Psoas muscle (tissue), 8 donors: ENCODE measurements around the gene MSH2. TPM values are rescaled to one million over a fixed set of nuclear protein-coding genes. Genes with fewer than 3 reads are reported as not detected.

Experiments used
- ATAC-seq, 4 donors: fragments of 200-7000 bp; cut with Tn5 transposase; one replicate each; pipeline ENCODE4 v1.9.1; 2020; ENCODE audit warnings: moderate library complexity in 3 of 4, mild to moderate bottlenecking in 2 of 4
- DNase-seq, 2 donors: peaks; one replicate each; pipeline ENCODE4 v3.0.0-alpha.2; 2020
- H3K27ac ChIP-seq: fragments of 200-600 bp; one replicate; pipeline ENCODE4 v1.8.0; 2022
- H3K27me3 ChIP-seq, 3 donors: fragments of 200-600 bp in 1 of 3; one replicate each; pipeline versions ENCODE4 v1.6.1 to v1.8.0; 2013 to 2022; ENCODE audit warnings: low read length in 2 of 3, mild to moderate bottlenecking in 2 of 3, moderate library complexity in 1 of 3; ENCODE audit not compliant: insufficient read depth in 3 of 3
- H3K36me3 ChIP-seq, 2 donors: fragments of 200-600 bp in 1 of 2; one replicate each; pipeline versions ENCODE4 v1.6.1 to v1.8.0; 2013 to 2022; ENCODE audit warnings: low read depth in 1 of 2, mild to moderate bottlenecking in 1 of 2, moderate library complexity in 1 of 2; ENCODE audit not compliant: insufficient read depth in 1 of 2
- H3K4me1 ChIP-seq: fragments of 200-600 bp; one replicate; pipeline ENCODE4 v1.8.0; 2022
- H3K4me3 ChIP-seq: fragments of 200-600 bp; one replicate; pipeline ENCODE4 v1.8.0; 2022; ENCODE audit warnings: mild to moderate bottlenecking
- H3K9me3 ChIP-seq: fragments of 200-600 bp; one replicate; pipeline ENCODE4 v1.8.0; 2022
- WGBS, 3 donors: extraction: QIAGEN DNeasy Blood & Tissue Kit; methylation state at CpG; one replicate each; pipeline versions ENCODE4 v1.1.6 to v1.1.7; 2013; 5-methylcytosine and 5-hydroxymethylcytosine counted together
- intact Hi-C, 2 donors: fragments of 100-400 bp; cut with DNase I; formaldehyde crosslinking; loops; one replicate each; pipeline versions ENCODE4 v1.11.0 to v1.14.2; 2022
- polyA plus RNA-seq, 3 donors: library from polyadenylated mRNA; stranded (reverse); fragments of 200-250 nt; gene quantifications; one replicate each; pipeline ENCODE4 v1.2.3, GENCODE V29; 2013
- total RNA-seq, 4 donors: library from RNA; stranded (reverse); fragmentation: NEBNext Ultra II Directional in 2 of 4; extraction: Animal tissue kit (Norgen Biotek cat#: 25700) in 2 of 4; gene quantifications; one replicate each; pipeline versions ENCODE4 v1.2.1 to v1.2.4, GENCODE V29; 2021 to 2023
- TF ChIP-seq, protein P1 (sequence below): fragments of 200-600 bp; IDR thresholded peaks from one replicate; pipeline ENCODE4 v1.8.0; 2022; ENCODE audit warnings: antibody characterized with exemption
- donor health status: healthy with polysubstance abuse.
- donor health status: DM: no; HTN: no; CAD: no; lungs with moderate emphysema.
- donor health status: Bipolar disorder and iron deficiency.
- donor health status: healthy.
- donor health status: DM: yes; HTN: yes; CAD: no.
- donor health status: DM: no; HTN: no; CAD: no.
- donor health status: DM: no; HTN: no; CAD: no.
- donor health status: DM: yes; HTN: yes; CAD: no.

MSH2 gene
- total and polyA plus RNA-seq, 7 donors: 3.2 to 10.8 (median 7.6) TPM

DNA sequence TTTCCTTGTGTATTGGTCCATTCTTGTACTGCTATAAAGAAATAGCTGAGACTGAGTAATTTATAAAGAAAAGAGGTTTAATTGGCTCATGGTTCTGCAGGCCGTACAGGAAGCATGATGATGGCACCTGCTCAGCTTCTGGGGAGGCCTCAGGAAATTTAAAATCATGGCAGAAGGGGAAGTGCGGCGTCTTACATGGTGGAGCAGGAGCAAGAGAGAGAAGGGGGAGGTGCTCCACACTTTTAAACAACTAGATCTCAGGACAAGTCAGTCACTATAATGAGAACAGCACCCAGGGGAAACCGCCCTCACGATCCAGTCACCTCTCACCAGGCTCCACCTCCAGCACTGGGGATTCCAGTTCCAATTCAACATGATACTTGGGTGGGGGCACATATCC lies 54.3 kb downstream of the MSH2 start:
- 97% methylated on average over 5 of the region's 5 CpGs for WGBS, 3 donors
- no peaks in the 10 kb centered on the region for H3K36me3 ChIP-seq
- H3K4me1 ChIP-seq: no peaks in the 10 kb centered on the region
- DNase-seq (no peak), ATAC-seq (no peak)
- TF ChIP-seq, protein P1, sequence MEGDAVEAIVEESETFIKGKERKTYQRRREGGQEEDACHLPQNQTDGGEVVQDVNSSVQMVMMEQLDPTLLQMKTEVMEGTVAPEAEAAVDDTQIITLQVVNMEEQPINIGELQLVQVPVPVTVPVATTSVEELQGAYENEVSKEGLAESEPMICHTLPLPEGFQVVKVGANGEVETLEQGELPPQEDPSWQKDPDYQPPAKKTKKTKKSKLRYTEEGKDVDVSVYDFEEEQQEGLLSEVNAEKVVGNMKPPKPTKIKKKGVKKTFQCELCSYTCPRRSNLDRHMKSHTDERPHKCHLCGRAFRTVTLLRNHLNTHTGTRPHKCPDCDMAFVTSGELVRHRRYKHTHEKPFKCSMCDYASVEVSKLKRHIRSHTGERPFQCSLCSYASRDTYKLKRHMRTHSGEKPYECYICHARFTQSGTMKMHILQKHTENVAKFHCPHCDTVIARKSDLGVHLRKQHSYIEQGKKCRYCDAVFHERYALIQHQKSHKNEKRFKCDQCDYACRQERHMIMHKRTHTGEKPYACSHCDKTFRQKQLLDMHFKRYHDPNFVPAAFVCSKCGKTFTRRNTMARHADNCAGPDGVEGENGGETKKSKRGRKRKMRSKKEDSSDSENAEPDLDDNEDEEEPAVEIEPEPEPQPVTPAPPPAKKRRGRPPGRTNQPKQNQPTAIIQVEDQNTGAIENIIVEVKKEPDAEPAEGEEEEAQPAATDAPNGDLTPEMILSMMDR: no peak
- intact Hi-C loops: no loop called here
- H3K9me3 ChIP-seq: no peaks in the 10 kb centered on the region
- H3K27ac ChIP-seq: no peak overlapping the region
- no peaks in the 10 kb centered on the region for H3K27me3 ChIP-seq
- H3K4me3 ChIP-seq: no peak overlapping the region

GRCh38 chr2:47459021-47459420 lies 56.1 kb downstream of the MSH2 start:
- Histone ChIP-seq H3K4me3 (no peak overlapping the region), H3K36me3 (peaks cover 0 to 14% of the 10 kb centered on the region in 2 donors), H3K27me3 (no peaks in the 10 kb centered on the region), H3K9me3 (no peaks in the 10 kb centered on the region), H3K27ac (no peak overlapping the region), H3K4me1 (no peaks in the 10 kb centered on the region)
- ATAC-seq (no peak), DNase-seq (no peak)
- intact Hi-C loops: no loop called here
- TF ChIP-seq, protein P1: no peak

DNA sequence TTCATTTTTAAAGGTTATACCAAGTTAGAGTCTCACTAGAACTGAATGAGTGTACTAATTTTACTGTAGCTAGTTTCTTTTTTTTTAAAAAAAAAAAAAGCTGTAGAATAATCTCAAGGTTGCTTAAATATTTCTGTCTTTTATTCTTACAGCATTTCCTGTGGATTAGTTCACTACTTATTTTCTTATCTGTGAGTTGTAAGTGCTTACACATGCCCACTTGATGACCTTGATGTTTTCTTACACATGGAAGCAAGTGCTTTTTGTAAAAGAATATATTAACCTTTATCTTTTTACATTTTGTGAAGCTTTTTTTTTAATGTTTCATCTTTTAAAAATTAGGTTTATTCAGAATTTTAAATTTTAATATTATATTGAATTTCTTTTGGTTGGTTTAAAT lies 57.8 kb downstream of the MSH2 start:
- H3K36me3 ChIP-seq: peaks cover 0 to 23% of the 10 kb centered on the region in 2 donors
- DNase-seq (no peak), ATAC-seq (no peak)
- no peaks in the 10 kb centered on the region for H3K4me1 ChIP-seq
- intact Hi-C loops: no loop called here
- no peak overlapping the region for H3K27ac ChIP-seq
- no peak overlapping the region for H3K4me3 ChIP-seq
- no peaks in the 10 kb centered on the region for H3K9me3 ChIP-seq
- TF ChIP-seq, protein P1: no peak
- H3K27me3 ChIP-seq: no peaks in the 10 kb centered on the region

DNA sequence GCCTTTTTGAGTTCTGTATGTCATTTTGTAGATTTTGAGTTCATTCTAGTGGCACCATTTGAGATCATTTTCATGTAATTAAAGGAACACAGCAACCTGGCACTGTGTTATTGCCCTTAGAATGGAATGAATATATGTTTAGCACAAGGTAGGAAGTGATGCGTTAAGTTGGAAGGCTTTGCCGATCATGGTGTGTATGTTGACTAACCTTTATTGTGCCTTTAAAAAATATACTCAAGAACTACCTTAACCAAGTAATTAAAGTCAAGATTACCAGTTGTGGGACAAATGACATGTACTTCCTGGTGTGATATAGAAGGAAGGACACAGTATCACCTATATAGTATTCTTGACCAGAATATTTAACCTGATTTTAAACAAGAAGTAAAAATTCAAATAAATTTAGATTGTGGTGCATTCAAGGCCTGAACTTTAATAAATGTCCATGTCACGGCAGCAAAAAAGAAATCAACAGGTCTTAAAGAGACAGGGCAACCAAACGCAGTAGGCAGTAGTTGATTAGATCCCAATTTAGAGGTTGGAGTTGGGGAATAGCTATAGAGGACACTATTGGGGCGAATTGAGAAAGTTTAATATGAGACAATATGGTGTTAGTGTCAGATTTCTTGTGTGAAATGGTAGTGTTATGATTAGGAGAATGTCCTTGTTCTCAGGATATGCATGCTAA lies 68.6 kb downstream of the MSH2 start:
- H3K4me1 ChIP-seq: no peaks in the 10 kb centered on the region
- ATAC-seq (no peak), DNase-seq (no peak)
- H3K36me3 ChIP-seq: peaks cover 2 to 37% of the 10 kb centered on the region in 2 donors
- no peaks in the 10 kb centered on the region for H3K9me3 ChIP-seq
- TF ChIP-seq, protein P1: no peak
- 96 to 97% (median 96%) methylated on average over 5 of the region's 5 CpGs for WGBS, 3 donors
- no peak overlapping the region for H3K27ac ChIP-seq
- intact Hi-C loops: no loop called here
- H3K4me3 ChIP-seq: no peak overlapping the region
- H3K27me3 ChIP-seq: no peaks in the 10 kb centered on the region

- ATAC-seq (no peak), DNase-seq (no peak)
- H3K27me3 ChIP-seq: no peaks in the 10 kb centered on the region
- no peaks in the 10 kb centered on the region for H3K4me1 ChIP-seq
- H3K36me3 ChIP-seq: peaks cover 2 to 50% of the 10 kb centered on the region in 2 donors
- no peak overlapping the region for H3K4me3 ChIP-seq
- no peaks in the 10 kb centered on the region for H3K9me3 ChIP-seq
- H3K27ac ChIP-seq: no peak overlapping the region
- WGBS, 3 donors: 89 to 100% (median 98%) methylated on average over 1 of the region's 1 CpG
- intact Hi-C loops: no loop called here
- TF ChIP-seq, protein P1: no peak
Observed at GRCh38 chr2:47479863-47480262, 76.9 kb downstream of the MSH2 start.
